Urinary bladder (tissue), 4 donors: ENCODE data around the gene PCDHGB2. TPM values are rescaled to one million over a fixed set of nuclear protein-coding genes. Genes with fewer than 3 reads are reported as not detected.
A peak's percentile ranks its signal among the peaks of the same experiment; 100 is the strongest.
"Not testable (repeated sequence)": the region's sequence is repeated elsewhere in the genome, so short reads cannot be mapped to it uniquely, and the experiment has no call there.

ENCODE experiments used
- DNase-seq: peaks from one replicate; pipeline ENCODE4 v3.0.0-alpha.2; 2015; ENCODE audit errors: extremely low spot score
- H3K27ac ChIP-seq: one replicate; pipeline ENCODE4 v1.5.1; 2013; ENCODE audit warnings: low read depth, mild to moderate bottlenecking, moderate library complexity
- H3K36me3 ChIP-seq: one replicate; pipeline ENCODE4 v1.6.1; 2013; ENCODE audit warnings: mild to moderate bottlenecking, moderate library complexity; ENCODE audit not compliant: insufficient read depth
- H3K4me1 ChIP-seq: one replicate; pipeline ENCODE4 v1.6.1; 2013; ENCODE audit warnings: mild to moderate bottlenecking, moderate library complexity; ENCODE audit not compliant: insufficient read depth
- H3K4me3 ChIP-seq: one replicate; pipeline ENCODE4 v1.5.1; 2013; ENCODE audit warnings: low read depth, low read length
- WGBS: extraction: QIAGEN DNeasy Blood & Tissue Kit; methylation state at CpG from one replicate; pipeline ENCODE4 v1.1.7; 2013; 5-methylcytosine and 5-hydroxymethylcytosine counted together
- polyA plus RNA-seq: library from polyadenylated mRNA; stranded (reverse); fragments of 200-250 nt; gene quantifications from one replicate; pipeline ENCODE4 v1.2.3, GENCODE V29; 2013
- total RNA-seq: library from RNA; depleted of rRNA; stranded (reverse); fragments of >200 nt; gene quantifications from one replicate; pipeline ENCODE4 v1.2.3, GENCODE V29; 2014
- donor health status: healthy with polysubstance abuse.
- donor health status: healthy.

Gene PCDHGB2
- total and polyA plus RNA-seq, 2 donors: 2.2 to 7.9 TPM

GRCh38 chr5:141384471-141385267 lies 24.9 kb downstream of the PCDHGB2 start:
- Histone ChIP-seq H3K27ac (no peak overlapping the region), H3K36me3 (no peaks in the 10 kb centered on the region), H3K4me3 (no peak overlapping the region), H3K4me1 (no peaks in the 10 kb centered on the region)
- DNase-seq: no peak
- 50% methylated on average over 43 of the region's 43 CpGs for WGBS

- H3K27ac ChIP-seq, H3K36me3 ChIP-seq, H3K4me1 ChIP-seq, DNase-seq: not testable (repeated sequence)
- 9% methylated on average over 19 of the region's 40 CpGs for WGBS
- peak within 1 kb of the TSS; percentile 23 for H3K4me3 ChIP-seq
Observed at GRCh38 chr5:141387557-141388311, 27.9 kb downstream of the PCDHGB2 start, which contains the start of gene PCDHGB4. Gene PCDHGB4 (plus strand): TSS chr5:141387698. CDS start chr5:141387885, 187 bp downstream.

DNA sequence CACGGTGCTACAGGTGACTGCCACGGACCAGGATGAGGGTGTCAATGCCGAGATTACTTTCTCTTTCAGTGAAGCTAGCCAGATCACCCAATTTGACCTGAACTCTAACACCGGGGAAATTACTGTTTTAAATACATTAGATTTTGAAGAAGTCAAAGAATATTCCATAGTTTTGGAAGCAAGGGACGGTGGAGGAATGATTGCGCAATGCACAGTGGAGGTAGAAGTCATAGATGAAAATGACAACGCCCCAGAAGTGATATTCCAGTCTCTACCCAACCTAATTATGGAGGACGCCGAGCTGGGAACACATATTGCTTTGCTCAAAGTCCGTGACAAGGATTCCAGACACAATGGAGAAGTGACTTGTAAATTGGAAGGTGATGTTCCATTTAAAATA lies 28.9 kb downstream of the PCDHGB2 start:
- no peak overlapping the region for H3K27ac ChIP-seq
- H3K4me3 ChIP-seq: no peak overlapping the region
- WGBS: 46% methylated on average over 10 of the region's 10 CpGs
- no peaks in the 10 kb centered on the region for H3K4me1 ChIP-seq
- H3K36me3 ChIP-seq: no peaks in the 10 kb centered on the region
- no peak for DNase-seq

DNA sequence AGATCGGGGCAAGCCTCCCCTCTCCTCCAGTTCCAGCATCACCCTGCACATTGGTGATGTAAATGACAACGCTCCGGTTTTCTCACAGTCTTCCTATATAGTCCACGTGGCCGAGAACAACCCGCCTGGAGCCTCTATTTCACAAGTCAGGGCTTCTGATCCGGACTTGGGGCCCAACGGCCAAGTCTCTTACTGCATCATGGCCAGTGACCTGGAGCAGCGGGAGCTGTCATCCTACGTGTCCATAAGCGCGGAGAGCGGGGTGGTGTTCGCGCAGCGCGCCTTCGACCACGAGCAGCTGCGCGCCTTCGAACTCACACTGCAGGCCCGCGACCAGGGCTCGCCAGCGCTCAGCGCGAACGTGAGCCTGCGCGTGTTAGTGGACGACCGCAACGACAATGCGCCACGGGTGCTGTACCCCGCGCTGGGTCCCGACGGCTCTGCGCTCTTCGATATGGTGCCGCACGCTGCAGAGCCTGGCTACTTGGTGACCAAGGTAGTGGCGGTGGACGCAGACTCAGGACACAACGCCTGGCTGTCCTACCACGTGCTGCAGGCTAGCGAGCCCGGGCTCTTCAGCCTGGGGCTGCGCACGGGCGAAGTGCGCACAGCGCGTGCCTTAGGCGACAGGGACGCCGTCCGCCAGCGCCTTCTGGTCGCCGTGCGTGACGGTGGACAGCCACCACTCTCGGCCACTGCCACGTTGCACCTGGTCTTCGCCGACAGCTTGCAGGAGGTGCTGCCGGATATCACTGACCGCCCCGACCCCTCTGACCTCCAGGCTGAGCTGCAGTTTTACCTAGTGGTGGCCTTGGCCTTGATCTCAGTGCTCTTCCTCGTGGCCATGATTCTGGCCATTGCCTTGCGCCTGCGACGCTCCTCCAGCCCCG lies 29.6 kb downstream of the PCDHGB2 start:
- no peak for DNase-seq
- Histone ChIP-seq H3K36me3 (no peaks in the 10 kb centered on the region), H3K4me1 (no peaks in the 10 kb centered on the region), H3K27ac (no peak overlapping the region), H3K4me3 (no peak overlapping the region)
- 33% methylated on average over 77 of the region's 77 CpGs for WGBS

DNA sequence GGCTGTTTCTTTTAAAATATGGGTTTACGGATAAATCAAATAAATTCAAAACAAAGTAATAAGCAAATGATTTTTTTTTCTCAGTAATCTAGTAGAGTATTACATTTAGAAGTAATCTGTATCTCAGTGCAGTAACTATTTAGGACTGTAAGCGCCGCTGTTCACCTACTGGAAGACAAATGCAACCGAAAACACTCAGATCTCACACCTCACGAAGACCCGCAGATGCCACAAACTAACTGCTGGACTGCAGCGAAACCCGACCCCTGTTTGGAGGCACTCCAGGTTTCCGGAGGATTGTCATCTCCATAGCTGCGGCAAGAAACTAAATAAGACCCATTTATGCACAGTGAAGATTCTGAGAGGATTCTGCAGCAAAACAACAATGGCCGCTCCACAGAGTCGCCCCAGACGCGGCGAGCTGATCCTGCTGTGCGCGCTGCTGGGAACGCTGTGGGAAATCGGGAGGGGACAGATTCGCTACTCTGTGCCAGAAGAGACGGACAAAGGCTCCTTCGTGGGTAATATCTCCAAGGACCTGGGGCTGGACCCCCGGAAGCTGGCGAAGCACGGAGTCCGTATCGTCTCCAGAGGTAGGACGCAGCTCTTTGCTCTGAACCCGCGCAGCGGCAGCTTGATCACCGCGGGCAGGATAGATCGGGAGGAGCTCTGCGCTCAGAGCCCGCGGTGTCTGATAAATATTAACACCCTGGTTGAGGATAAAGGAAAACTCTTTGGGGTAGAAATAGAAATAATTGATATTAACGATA lies 32.8 kb downstream of the PCDHGB2 start, which contains the start of gene PCDHGA8:
Gene PCDHGA8 (plus strand): TSS at position 205 of the 770 bp plus-strand sequence. CDS start 181 bp downstream, at position 386.
- no peak for DNase-seq
- 25% methylated on average over 38 of the region's 38 CpGs for WGBS
- Histone ChIP-seq H3K4me3 (no peak within 1 kb of the TSS), H3K4me1 (no peaks in the 10 kb centered on the region), H3K27ac (no peak within 1 kb of the TSS), H3K36me3 (no peaks in the 10 kb centered on the region)

DNA sequence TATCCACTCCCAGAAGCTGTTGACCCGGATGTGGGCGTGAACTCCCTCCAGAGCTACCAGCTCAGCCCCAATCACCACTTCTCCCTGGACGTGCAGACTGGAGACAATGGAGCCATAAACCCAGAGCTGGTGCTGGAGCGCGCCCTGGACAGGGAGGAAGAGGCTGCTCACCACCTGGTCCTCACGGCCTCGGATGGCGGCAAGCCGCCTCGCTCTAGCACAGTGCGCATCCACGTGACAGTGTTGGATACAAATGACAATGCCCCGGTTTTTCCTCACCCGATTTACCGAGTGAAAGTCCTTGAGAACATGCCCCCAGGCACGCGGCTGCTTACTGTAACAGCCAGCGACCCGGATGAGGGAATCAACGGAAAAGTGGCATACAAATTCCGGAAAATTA lies 33.5 kb downstream of the PCDHGB2 start:
- no peak for DNase-seq
- Histone ChIP-seq H3K4me3 (no peak overlapping the region), H3K4me1 (no peaks in the 10 kb centered on the region), H3K36me3 (no peaks in the 10 kb centered on the region), H3K27ac (no peak overlapping the region)
- 32% methylated on average over 21 of the region's 21 CpGs for WGBS

GRCh38 chr5:141394401-141395187 lies 34.8 kb downstream of the PCDHGB2 start:
- not testable (repeated sequence) for DNase-seq, H3K4me3 ChIP-seq, H3K4me1 ChIP-seq, H3K27ac ChIP-seq, H3K36me3 ChIP-seq
- WGBS: 37% methylated on average over 43 of the region's 53 CpGs

GRCh38 chr5:141397756-141398551 lies 38.2 kb downstream of the PCDHGB2 start, which contains the start of gene PCDHGB5:
Gene PCDHGB5 (plus strand): TSS chr5:141397947. CDS start chr5:141398128, 181 bp downstream.
- not testable (repeated sequence) for DNase-seq, H3K27ac ChIP-seq, H3K36me3 ChIP-seq, H3K4me1 ChIP-seq
- H3K4me3 ChIP-seq: peak within 1 kb of the TSS; percentile 6
- 7% methylated on average over 25 of the region's 43 CpGs for WGBS

GRCh38 chr5:141398608-141399007 lies 38.8 kb downstream of the PCDHGB2 start:
- H3K27ac ChIP-seq: no peak overlapping the region
- H3K36me3 ChIP-seq: no peaks in the 10 kb centered on the region
- DNase-seq: no peak
- 27% methylated on average over 15 of the region's 15 CpGs for WGBS
- peak overlapping the region; percentile 6 for H3K4me3 ChIP-seq
- no peaks in the 10 kb centered on the region for H3K4me1 ChIP-seq

DNA sequence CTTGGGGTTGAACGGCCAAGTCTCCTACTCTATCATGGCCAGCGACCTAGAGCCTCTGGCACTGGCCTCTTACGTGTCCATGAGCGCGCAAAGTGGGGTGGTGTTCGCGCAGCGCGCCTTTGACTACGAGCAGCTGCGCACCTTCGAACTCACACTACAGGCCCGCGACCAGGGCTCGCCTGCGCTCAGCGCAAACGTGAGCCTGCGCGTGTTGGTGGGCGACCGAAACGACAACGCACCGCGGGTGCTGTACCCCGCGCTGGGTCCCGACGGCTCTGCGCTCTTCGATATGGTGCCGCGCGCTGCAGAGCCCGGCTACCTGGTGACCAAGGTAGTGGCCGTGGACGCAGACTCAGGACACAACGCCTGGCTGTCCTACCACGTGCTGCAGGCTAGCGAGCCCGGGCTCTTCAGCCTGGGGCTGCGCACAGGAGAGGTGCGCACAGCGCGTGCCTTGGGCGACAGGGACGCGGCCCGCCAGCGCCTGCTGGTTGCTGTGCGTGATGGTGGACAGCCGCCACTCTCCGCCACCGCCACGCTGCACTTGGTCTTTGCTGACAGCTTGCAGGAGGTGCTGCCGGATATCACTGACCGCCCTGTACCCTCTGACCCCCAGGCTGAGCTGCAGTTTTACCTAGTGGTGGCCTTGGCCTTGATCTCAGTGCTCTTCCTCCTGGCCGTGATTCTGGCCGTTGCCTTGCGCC lies 39.9 kb downstream of the PCDHGB2 start:
- H3K4me3 ChIP-seq: no peak overlapping the region

More for the DNA sequence above, 39.9 kb downstream of the PCDHGB2 start:
- no peaks in the 10 kb centered on the region for H3K4me1 ChIP-seq
- WGBS: 23% methylated on average over 61 of the region's 61 CpGs
- DNase-seq: no peak
- no peaks in the 10 kb centered on the region for H3K36me3 ChIP-seq
- no peak overlapping the region for H3K27ac ChIP-seq
